Measurements from ENCODE around the gene LIMK2.
"Not testable (repeated sequence)": the region's sequence is repeated elsewhere in the genome, so short reads cannot be mapped to it uniquely, and the experiment has no call there.

Gene LIMK2

DNA sequence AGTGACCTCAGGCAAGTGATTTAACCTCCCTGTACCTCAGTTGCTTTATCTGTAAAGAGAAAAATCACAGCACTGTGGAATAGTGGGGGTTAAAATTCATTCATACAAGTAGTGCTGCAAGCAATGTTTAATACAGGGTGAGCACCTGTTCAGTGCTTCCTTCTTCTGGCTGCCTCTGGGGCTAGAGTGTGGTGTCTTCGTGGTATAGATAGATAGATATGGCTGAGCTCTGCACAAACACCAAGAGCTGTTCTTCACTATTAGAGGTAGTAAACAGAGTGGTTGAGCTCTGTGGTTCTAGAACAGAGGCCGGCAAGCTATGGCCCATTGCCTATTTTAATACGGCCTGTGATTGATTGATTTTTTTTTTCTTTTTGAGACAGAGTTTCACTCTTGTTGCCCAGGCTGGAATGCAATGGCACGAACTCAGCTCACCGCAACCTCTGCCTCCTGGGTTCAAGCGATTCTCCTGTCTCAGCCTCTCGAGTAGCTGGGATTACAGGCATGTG, 32.9 kb downstream of the LIMK2 start:
- DNase-seq = no peak

DNA sequence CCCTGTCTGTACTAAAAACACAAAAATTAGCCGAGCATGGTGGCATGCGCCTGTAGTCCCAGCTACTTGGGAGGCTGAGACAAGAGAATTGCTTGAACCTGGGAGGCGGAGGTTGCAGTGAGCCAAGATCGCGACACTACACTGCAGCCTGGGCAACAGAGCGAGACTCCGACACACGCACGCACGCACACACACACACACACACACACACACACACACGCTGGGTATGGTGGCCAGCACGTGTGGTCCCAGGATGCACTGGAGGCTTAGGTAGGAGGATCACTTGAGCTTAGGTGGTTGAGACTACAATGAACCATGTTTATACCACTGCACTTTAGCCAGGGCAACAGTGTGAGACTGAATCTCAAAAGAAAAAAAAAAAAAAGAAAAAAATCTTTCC, 33.9 kb downstream of the LIMK2 start:
- DNase-seq = not testable (repeated sequence)

DNA sequence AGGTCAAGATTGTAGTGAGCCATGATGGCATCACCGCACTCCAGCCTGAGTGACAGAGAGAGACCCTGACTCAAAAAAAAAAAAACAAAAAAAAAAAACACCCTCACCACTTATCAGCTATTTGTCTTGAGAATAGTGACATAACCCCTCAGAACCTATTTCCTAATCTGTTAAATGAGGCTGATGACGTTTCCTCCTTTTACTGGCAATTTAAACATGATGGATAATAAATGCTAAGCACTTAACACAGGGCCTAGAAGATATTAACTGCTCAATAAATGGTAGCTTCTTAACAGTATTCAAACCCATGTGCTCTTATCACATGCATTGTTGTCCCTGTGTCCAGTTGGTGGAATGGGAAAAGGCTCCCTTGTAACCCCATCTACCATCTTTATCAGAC, 34.6 kb downstream of the LIMK2 start:
- DNase-seq = no peak

DNA sequence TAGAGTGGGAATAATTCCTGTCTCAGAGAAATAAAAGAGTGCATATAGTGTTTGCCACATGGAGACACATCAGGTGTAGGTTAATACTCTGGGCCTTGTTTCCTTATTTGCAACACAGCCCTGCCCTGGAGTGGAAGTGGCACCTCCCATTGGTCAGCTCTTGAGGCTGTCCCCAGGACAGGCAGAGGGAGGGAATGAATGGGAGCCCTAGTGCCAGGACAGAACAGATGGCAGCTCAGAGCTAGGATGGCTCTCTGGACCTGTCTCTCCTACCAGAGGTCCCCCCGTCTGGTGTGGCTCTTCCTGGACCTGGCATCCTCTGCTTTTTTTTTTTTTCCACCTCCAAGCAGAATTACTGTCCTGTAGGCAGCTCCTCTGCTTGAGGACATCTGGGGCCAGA, 35.6 kb downstream of the LIMK2 start:
- DNase-seq = no peak

DNA sequence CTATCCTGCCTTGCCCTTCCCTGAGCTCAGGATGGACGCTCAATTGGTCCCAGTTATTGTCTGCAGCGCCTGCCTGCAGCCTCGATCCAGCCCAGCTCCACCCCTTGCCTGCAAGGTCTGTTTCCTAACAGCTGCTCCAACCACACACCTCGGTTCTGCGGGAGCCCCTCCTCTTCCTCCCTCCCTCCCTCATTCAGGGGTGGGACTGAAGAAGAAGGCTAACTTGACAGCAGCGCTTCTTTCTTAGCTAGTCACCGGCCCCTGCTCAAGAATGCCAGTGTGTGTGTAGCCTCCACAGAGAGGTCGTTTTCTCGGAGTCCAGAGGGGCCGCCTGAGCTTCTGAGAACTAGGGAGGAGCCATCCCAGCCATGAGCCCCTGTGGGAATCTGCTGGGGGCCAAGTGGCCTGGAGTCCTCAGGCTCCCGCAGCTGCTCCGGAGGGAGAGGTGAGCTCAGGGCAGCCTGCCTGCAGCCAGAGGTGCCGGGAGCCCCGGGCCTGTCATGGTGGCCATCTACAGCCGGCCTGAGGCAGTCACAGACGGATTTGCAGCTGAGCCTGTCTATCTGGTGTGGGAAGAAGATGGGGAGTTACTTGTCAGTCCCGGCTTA, 36.1 kb downstream of the LIMK2 start:
- DNase-seq = peak; percentile 99

DNA sequence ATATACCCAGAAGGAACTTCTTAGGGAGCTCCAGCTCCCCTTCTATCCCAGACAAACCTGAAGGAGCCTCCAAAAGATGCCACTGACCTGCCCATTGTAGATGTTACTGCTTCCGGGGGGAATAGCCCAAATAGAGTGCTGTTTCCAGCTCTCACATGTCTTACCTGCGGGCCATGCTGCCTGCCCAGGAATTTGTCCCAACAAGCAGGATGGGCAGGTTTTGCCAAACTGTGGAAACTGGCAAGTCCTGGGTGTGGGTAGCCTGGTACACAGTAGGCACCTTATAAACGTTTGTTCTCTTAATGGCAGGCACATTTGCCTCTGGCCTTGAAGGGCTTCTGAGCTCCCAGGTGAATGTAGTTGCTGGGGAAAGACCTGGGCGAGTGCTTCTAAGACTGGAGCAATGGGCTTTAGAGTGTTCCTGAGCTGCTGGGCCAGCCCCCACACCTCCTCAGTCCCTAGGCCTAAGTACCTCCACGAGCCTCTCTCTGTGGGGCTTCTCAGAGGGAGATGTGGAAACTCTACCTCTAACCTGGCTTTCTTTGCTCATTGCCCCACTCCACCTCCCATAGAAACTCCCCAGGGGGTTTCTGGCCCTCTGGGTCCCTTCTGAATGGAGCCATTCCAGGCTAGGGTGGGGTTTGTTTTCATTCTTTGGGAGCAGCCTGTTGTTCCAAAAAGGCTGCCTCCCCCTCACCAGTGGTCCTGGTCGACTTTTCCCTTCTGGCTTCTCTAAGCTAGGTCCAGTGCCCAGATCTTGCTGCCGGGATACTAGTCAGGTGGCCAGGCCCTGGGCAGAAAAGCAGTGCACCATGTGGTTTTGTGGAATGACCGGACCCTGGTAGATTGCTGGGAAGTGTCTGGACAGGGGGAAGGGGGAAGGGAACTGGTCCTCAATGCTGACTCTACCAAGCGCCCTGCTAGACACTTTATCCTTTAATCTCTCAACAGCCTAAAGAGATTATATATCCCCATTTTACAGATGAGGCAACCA, 37.2 kb downstream of the LIMK2 start:
- peak; percentile 83 for DNase-seq

DNA sequence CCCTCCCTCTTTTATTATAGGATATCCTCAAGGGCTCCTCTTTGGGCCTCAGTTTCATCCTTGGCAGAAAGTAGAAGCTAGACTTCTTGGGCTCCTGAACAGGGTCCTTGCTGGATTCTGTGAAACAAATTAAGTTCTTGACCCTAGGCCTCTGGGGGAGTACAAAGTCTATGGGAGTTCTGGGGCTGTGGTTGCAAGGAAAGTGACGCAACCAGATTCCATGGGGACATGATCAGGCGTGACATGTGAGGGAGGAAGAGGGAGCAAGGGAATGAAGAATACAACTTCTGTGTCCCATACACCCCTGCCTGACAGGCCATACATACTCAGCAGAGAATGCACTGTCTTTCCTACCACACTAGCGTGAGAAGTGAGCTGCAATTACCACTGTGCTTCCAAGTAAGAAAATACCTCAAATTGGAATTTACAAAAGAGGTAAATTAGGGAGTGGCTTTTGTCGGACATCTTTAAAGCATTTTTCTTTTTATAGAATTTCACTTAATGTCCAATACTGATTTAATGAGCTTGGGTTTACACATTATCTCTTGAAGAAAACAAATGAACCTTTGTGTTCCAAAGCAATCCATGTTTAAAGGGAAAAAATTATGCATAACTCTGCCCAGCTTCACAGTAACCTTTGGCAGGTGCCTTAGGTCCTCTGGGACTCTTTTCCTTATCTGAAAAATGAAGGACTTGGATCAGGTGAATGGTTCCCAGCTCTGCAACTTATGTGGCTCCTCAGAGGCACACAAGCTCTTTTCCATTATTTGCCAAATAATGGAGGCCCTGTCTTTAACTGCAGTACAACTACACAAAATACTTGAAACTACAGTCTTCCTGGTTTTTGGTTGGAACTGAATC, 38.9 kb downstream of the LIMK2 start:
- DNase-seq = no peak

DNA sequence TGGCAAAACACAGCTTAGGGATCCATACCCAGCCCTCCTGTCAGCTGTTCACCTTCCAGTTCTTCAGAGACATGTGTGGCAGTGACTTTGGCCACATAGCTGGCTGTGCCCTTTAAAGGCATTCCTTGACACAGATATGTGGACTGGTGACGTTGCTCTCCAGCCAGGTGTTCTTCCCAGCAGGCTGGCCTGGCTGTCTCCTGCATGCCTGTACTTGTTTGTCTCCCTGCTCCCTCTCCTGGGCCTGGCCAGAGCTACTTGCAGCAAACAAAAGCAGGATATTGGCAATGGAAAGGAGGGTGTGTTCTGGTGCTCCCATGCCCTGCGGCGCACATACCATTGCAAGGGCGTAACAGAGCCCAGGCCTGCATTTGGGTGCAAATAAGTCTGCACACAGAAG, 41.9 kb downstream of the LIMK2 start:
- peak; percentile 94 for DNase-seq

DNA sequence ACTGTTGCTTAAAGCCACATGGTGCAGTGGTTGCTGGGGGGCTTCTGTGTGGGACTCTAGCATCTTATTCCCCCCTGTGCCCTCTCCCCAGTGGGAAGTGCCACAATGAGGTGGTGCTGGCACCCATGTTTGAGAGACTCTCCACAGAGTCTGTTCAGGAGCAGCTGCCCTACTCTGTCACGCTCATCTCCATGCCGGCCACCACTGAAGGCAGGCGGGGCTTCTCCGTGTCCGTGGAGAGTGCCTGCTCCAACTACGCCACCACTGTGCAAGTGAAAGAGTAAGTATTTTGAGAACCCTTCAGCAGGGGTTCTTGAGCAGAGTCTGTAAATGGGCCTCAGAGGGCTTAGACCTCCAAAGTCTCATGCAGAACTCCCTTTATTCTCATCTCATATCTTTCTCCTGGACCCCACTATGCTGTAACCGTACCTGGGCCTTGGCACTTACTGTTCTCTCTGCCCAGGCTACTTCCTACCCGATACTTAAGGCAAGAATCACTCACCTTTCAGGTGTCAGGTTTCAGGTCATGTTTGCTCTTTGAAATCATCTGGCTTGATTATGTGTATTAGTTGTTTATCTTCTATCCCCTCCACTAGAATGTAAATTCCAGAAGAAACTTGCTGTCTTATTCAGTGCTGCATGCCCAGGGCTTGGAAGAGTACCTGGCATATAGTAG, 47.8 kb downstream of the LIMK2 start:
- DNase-seq = no peak

DNA sequence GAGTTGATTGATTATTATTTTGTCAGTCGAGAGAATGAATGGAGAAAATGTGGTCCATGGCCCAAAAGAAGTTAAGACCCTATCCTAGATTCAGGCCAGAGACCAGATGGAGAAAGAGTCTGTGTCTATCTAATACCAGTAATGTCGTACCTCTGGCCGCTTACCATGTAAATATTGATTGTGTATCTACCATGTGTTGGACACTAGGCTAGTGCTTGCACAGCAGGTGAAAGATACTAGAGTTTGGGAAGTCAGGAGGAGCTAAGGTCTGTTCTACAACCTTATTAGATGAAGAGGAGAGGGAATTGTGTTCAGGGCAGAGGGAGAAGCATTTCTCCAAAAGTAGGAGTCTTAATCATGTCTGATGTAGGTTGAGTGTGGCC, 48.4 kb downstream of the LIMK2 start:
- DNase-seq = no peak

DNA sequence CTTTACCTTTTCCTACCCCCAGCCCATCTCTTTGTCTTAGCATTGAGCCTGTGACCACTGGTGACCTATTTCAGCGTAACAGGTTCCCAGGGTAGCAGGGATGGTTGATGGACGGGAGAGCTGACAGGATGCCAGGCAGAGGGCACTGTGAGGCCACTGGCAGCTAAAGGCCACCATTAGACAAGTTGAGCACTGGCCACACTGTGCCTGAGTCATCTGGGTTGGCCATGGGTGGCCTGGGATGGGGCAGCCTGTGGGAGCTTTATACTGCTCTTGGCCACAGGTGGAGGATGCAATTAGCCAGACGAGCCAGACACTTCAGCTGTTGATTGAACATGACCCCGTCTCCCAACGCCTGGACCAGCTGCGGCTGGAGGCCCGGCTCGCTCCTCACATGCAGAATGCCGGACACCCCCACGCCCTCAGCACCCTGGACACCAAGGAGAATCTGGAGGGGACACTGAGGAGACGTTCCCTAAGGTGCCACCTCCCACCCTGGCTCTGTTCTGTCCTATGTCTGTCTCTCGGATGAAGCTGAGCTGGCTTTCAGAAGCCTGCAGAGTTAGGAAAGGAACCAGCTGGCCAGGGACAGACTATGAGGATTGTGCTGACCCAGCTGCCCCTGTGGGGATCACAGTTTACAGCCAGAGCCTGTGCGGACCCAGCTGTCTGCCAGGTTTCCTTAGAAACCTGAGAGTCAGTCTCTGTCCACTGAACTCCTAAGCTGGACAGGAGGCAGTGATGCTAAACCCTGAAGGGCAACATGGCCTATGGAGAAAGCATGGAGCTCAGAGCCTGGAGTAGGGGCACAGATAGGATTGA, 50.4 kb downstream of the LIMK2 start:
- no peak for DNase-seq

DNA sequence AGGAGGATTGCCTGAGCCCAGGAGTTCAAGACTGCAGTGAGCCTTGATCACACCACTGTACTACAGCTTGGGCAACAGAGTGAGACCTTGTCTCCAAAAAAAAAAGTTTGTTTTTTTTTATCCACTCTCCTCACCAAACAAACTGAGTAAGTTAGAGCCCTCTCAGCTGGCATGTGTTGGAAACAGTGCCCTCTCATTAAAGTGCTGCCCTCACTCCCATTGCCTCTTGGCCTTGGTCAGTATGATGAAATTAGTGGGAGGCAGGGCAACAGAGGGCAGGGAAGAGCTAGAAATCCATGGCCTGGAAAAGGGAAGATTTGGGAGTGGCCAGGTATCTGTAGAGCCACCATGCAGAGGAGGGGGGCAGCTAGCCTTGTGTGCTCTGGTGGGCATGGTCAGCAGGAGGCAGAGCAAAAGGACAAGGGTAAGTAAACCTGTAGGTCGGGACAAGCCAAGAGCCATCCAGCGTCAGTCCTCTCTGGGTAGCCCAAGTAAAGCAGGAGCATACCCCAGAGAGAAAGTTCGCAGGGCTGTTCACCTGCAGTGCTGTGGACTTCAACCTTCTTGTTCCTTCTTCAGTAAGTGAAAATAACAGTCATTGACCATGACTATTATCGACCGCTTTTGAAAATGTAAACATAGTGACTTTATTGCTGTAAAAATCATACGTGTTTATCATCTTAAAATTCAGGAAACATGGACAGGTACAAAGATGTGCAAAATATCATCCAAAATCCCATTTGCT, 52.0 kb downstream of the LIMK2 start:
- DNase-seq = no peak

DNA sequence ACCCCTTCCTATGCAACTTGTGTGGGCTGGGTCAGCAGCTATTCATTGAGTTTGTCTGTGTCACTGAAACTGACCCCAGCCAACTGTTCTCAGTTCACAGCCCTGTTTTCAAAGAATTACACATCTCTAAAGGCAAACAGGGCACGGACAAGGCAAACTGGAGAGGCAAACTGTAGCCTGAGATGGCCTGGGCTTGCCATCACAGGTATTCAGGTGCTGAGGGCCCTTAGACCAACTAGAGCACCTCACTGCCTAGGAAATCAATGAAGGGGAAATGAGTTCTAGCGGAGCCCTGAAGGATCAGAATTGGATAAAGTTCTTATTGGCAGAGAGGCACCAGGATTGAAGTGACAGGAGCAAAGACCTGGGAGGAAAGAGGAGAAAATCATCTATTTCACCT, 56.2 kb downstream of the LIMK2 start:
- no peak for DNase-seq

DNA sequence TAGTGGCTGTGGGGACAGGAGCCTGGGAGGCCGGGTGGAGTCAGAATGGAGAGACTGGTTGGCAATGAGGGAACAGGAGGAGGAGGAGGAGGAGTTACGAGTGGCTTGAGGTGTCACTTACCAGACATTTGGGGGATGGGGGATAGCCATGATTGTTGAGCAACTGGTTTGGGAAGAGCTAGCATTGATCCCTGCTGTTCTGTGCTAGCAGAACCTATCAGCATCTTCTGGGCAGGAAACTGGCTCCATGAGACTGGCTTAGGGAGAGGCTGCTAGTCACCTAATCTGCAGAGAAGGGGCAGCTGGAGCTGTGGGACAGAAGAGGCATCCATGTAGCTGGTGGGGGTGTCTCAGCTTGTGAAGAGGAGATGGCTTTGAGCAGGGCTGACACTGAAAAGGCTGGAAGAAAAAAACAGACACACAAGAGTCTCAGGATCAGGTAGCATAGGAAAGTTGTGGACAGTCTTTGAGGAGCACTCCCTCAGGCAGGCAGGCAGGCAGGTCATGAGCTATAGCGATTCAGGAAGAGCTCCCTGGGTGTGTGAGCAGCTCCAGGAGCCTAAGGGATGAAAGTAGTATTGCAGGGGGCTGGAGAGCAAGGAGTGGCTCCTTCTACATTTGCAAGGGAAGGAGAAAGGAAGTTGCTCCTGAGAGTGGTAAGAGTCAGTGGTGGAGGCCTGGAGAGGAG, 57.9 kb downstream of the LIMK2 start:
- peak; percentile 82 for DNase-seq

DNA sequence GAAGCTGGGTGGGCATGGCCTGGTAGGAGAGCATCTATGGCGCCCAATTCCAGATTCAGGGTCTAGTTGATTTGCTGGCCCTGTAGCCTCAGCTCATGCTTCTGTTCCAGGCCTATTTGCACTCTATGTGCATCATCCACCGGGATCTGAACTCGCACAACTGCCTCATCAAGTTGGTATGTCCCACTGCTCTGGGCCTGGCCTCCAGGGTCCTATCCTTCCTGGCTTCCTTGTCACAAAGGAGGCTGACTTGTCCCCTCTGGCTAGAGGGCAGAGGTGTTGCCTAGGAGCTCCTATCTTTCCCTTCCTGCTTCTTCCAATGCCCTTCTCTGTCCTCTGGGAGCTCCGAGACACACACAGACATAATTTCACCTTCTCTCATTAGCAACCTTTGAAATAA, 58.9 kb downstream of the LIMK2 start:
- DNase-seq = peak; percentile 66

DNA sequence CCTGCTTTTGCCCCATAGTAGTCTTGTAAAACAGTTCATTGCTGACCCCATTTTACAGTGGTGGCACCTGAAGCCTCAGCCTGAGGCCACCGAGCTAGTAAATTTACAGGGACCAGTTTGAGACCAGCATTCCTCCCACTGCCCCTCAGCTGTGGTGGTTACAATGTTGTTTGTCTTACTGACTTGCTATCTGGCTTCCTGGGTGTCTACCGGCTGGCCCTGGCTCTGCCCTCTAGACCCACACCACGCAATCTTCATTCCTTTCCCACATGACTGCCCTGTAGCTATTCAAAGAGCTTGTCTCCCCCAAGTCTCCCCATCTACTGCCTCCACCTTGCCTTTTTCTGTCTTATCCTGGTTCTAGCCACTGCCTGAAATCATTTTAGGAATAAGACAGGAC, 59.4 kb downstream of the LIMK2 start:
- DNase-seq = peak; percentile 69

DNA sequence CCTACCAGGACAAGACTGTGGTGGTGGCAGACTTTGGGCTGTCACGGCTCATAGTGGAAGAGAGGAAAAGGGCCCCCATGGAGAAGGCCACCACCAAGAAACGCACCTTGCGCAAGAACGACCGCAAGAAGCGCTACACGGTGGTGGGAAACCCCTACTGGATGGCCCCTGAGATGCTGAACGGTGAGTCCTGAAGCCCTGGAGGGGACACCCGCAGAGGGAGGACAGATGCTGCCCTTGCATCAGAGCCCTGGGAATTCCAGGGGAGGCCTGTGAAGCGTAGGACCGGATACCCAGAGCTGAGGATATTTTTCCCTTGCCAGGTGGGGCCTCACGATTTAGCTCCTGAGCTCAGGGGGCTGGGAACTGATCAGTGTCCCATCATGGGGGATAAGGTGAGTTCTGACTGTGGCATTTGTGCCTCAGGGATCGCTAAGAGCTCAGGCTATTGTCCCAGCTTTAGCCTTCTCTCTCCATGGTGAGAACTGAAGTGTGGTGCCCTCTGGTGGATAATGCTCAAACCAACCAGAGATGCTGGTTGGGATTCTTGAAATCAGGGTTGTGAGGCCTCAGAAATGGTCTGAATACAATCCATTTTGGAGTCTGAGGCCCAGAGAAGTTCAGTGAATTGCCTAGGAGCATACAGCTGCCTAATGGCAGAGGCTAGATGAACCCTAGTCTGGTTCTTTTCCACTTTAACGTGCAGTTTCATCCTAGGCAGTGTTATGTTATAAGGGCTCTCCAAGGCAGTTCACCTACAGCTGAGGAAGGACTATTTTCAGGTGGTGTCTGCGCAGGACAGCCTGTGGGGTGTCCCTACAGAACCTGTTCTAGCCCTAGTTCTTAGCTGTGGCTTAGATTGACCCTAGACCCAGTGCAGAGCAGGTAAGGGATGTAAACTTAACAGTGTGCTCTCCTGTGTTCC, 60.7 kb downstream of the LIMK2 start:
- DNase-seq = peak; percentile 80

DNA sequence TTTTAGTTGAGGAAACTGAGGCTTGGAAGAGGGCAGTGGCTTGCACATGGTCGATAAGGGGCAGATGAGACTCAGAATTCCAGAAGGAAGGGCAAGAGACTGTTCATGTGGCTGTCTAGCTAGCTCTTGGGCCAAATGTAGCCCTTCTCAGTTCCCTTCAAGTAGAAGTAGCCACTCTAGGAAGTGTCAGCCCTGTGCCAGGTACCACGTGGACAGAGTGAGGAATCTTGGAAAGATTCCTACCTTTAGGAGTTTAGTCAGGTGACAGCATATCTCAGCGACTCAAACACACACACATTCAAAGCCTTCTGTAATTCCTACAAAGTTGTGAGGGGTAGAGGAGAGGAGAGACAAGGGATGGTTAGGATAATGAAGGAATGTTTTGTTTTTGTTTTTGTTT, 61.9 kb downstream of the LIMK2 start:
- no peak for DNase-seq

DNA sequence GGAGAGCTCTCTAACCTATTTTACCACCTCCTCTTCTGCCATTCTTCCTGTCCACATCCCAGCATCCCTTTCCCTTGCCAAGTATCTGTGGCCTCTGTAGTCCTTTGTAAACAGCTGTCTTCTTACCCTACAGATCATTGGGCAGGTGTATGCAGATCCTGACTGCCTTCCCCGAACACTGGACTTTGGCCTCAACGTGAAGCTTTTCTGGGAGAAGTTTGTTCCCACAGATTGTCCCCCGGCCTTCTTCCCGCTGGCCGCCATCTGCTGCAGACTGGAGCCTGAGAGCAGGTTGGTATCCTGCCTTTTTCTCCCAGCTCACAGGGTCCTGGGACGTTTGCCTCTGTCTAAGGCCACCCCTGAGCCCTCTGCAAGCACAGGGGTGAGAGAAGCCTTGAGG, 62.9 kb downstream of the LIMK2 start:
- DNase-seq = no peak

Measured in islet precursor cell (in vitro differentiated cells).